K562 (cell line): ENCODE measurements around the gene NCL.

Experiments
- BHLHE40 ChIP-seq: IDR thresholded peaks from 2 replicates; pipeline ENCODE4 v1.6.1; 2011; ENCODE audit warnings: low read length, improper control_type of control experiment
- CEBPB ChIP-seq: fragments of 450-650 bp; IDR thresholded peaks from 2 replicates; pipeline ENCODE4 v1.6.1; 2016; ENCODE audit warnings: missing genetic modification characterization, missing compliant biosample characterization
- CTCF ChIP-seq, 3 experiments: IDR thresholded peaks in 2 of 3; conservative IDR thresholded peaks in 1 of 3; 2 replicates each; pipeline ENCODE4 v1.5.1; 2011 to 2012; ENCODE audit warnings: low read length in 3 of 3, mild to moderate bottlenecking in 3 of 3, control low read depth in 2 of 3, improper control_type of control experiment in 1 of 3, inconsistent platforms in 1 of 3, low read depth in 1 of 3, mixed read lengths in 1 of 3, moderate library complexity in 1 of 3; ENCODE audit not compliant: insufficient read depth in 2 of 3
- HDAC2 ChIP-seq: fragments of 450-650 bp; IDR thresholded peaks from 2 replicates; pipeline ENCODE4 v1.6.1; 2016; ENCODE audit warnings: mild to moderate bottlenecking
- MBD2 ChIP-seq: sonication (generic); IDR thresholded peaks from 2 replicates; pipeline ENCODE4 v1.6.1; 2016; ENCODE audit warnings: low read depth, borderline replicate concordance
- PML ChIP-seq: IDR thresholded peaks from 2 replicates; pipeline ENCODE4 v1.6.1; 2012; ENCODE audit warnings: low read length, inconsistent platforms
- POLR2AphosphoS5 ChIP-seq: IDR thresholded peaks from 2 replicates; pipeline ENCODE4 v1.6.1; 2011; ENCODE audit warnings: mild to moderate bottlenecking, low read depth, low read length, moderate library complexity; ENCODE audit not compliant: control insufficient read depth, insufficient read depth
- PRPF4 ChIP-seq: fragments of 200-400 bp; formaldehyde crosslinking; IDR thresholded peaks from one replicate; pipeline ENCODE4 v1.6.1; 2017; ENCODE audit warnings: low read length, low read depth, mild to moderate bottlenecking; ENCODE audit not compliant: insufficient read depth, poor library complexity, severe bottlenecking
- TCF7 ChIP-seq: sonication (generic); IDR thresholded peaks from 2 replicates; pipeline ENCODE4 v1.6.1; 2016; ENCODE audit warnings: antibody characterized with exemption, borderline replicate concordance
- TRIM24 ChIP-seq, 2 experiments: fragments of 450-650 bp; IDR thresholded peaks; 2 replicates each; pipeline ENCODE4 v1.6.1; 2016
- ZNF140 ChIP-seq: fragments of 250-450 bp; sonication (Bioruptor Pico); IDR thresholded peaks from 2 replicates; pipeline ENCODE4 v1.8.0; 2021; ENCODE audit warnings: moderate library complexity, mild to moderate bottlenecking, inconsistent platforms
- TF ChIP-seq, protein P1 (sequence below): fragments of 450-650 bp; conservative IDR thresholded peaks from 2 replicates; pipeline ENCODE4 v1.6.1; 2016; ENCODE audit warnings: missing genetic modification characterization, low read depth, mild to moderate bottlenecking, control low read depth, missing compliant biosample characterization
- TF ChIP-seq, protein P2 (sequence below), 2 experiments: fragments of 200-800 bp in 1 of 2; sonication (Bioruptor generic) in 1 of 2; sonication (generic) in 1 of 2; formaldehyde crosslinking in 1 of 2; IDR thresholded peaks in 1 of 2; conservative IDR thresholded peaks in 1 of 2; 2 replicates each; pipeline versions ENCODE4 v1.5.0 to v1.6.1; 2016 to 2020; ENCODE audit warnings: missing compliant biosample characterization in 1 of 2, missing genetic modification characterization in 1 of 2, missing genetic modification reagents in 1 of 2

DNA sequence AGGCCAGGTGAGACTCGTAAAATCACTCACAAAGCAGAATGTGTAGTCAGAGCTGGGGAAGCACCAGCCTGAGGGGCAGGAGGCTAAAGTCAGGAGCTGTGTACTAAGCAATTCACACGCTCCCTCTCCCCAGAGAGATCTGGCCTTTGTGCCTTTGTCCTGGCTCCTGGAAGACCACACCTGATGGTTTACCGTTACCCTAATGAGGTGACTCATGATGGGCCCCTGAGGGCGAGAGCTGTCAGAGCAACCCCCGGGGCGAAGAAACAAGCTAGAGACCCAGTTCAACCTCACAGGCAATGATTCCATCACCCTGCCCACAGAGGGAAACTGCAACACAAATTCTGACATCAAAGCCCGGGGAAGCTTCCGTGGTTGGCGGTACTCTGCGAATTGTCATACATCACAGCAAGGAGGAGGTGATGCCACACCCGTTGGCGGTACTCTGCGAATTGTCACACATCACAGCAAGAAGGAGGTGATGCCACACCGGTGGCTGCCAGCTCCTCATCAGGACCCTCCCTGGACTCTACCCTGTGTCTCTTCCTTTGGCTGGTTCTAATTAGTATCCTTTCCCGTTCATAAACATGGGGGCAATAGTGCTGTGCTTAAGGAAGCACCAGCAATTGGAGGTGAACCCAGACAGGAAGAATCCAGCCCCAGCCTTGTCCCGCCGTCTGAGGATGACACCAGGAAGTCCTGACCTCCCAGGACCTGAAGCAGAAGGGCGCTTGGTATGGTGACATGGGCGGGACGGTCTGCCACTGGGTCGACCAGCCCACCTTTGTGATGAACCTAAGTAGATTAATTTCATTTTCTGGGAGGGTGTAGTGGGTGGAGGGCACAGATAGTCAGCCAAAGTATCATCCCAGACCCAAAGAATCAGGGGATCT lies 38.2 kb downstream of the NCL start:
- TF ChIP-seq CEBPB (tag) (no peak), ZNF140 (CRISPR knock-in tag) (no peak), PML (no peak), POLR2AphosphoS5 (no peak), PRPF4 (no peak), CTCF (IDR thresholded peaks at IDR 0.05 in 2 of 3, conservative IDR thresholded peaks at IDR 0.05 in 1 of 3; ENCODE audit: insufficient read depth in 2 of 3, low read depth in 1 of 3, low read length in 3 of 3) (no peak), BHLHE40 (no peak), TRIM24 (IDR thresholded peaks at IDR 0.05) (no peak), MBD2 (no peak), TCF7 (no peak), HDAC2 (no peak)
- TF ChIP-seq, protein P1, sequence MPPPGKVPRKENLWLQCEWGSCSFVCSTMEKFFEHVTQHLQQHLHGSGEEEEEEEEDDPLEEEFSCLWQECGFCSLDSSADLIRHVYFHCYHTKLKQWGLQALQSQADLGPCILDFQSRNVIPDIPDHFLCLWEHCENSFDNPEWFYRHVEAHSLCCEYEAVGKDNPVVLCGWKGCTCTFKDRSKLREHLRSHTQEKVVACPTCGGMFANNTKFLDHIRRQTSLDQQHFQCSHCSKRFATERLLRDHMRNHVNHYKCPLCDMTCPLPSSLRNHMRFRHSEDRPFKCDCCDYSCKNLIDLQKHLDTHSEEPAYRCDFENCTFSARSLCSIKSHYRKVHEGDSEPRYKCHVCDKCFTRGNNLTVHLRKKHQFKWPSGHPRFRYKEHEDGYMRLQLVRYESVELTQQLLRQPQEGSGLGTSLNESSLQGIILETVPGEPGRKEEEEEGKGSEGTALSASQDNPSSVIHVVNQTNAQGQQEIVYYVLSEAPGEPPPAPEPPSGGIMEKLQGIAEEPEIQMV (tag): no peak
- TF ChIP-seq, protein P2, sequence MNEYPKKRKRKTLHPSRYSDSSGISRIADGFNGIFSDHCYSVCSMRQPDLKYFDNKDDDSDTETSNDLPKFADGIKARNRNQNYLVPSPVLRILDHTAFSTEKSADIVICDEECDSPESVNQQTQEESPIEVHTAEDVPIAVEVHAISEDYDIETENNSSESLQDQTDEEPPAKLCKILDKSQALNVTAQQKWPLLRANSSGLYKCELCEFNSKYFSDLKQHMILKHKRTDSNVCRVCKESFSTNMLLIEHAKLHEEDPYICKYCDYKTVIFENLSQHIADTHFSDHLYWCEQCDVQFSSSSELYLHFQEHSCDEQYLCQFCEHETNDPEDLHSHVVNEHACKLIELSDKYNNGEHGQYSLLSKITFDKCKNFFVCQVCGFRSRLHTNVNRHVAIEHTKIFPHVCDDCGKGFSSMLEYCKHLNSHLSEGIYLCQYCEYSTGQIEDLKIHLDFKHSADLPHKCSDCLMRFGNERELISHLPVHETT (CRISPR knock-in tag; conservative IDR thresholded peaks at IDR 0.05 in 1 of 2, IDR thresholded peaks at IDR 0.05 in 1 of 2): no peak
